Stimulated activated CD8-positive, alpha-beta memory T cell treated with anti-CD3 and anti-CD28 coated beads, Interleukin-4, amount 100 ng/mL, for 1 hour (primary cell): ENCODE data around the gene COIL.
"Not testable (repeated sequence)": the region's sequence is repeated elsewhere in the genome, so short reads cannot be mapped to it uniquely, and the experiment has no call there.

Experiments
- DNase-seq, 2 donors: peaks; one replicate each; pipeline ENCODE4 v3.0.0-alpha.2; 2020; ENCODE audit warnings: low read depth in 2 of 2, low spot score in 1 of 2

COIL gene, protein sequence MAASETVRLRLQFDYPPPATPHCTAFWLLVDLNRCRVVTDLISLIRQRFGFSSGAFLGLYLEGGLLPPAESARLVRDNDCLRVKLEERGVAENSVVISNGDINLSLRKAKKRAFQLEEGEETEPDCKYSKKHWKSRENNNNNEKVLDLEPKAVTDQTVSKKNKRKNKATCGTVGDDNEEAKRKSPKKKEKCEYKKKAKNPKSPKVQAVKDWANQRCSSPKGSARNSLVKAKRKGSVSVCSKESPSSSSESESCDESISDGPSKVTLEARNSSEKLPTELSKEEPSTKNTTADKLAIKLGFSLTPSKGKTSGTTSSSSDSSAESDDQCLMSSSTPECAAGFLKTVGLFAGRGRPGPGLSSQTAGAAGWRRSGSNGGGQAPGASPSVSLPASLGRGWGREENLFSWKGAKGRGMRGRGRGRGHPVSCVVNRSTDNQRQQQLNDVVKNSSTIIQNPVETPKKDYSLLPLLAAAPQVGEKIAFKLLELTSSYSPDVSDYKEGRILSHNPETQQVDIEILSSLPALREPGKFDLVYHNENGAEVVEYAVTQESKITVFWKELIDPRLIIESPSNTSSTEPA

DNA sequence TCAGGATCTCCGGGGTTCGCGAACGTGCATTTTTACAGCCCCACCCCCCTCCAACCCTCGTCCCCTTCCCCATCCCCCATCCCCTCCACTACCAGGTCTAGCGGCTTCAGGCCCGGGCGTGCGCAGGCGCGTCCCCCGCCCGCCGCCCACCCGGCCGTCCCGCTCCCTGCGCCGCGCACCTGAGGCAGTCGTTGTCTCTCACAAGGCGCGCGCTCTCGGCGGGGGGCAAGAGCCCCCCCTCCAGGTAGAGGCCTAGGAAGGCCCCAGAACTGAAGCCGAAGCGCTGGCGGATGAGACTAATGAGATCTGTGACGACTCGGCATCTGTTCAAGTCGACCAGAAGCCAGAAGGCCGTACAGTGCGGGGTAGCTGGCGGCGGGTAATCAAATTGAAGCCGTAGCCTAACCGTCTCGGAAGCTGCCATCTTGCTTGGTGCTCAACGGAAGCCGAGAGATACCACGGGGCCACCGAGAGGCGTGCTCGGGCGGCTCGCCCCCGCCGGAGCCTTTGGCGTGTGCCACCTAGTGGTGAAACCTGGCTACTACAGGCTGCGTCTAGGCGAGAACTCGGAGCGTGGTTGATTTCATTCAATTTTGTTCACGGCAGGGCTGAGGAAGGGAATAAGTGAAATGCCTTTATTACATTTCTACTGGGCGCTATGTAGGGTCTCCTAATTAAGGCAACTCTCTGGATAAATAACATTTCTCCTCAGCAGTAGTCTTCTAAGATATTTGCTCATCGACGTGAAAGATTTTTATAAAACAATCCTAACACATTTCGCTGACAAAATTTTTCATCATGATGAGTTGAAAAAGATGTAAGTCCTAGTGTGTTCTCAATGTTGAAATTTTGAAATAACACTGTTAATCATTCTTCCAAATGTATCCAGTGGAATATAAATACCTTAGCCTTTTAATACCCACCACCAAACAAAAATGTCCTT lies at the start of gene COIL:
TSS of gene COIL (minus strand) at position 455 of the 943 bp plus-strand sequence. CDS start at position 424, 31 bp downstream.
- peak; percentile 87 to 93 for DNase-seq

DNA sequence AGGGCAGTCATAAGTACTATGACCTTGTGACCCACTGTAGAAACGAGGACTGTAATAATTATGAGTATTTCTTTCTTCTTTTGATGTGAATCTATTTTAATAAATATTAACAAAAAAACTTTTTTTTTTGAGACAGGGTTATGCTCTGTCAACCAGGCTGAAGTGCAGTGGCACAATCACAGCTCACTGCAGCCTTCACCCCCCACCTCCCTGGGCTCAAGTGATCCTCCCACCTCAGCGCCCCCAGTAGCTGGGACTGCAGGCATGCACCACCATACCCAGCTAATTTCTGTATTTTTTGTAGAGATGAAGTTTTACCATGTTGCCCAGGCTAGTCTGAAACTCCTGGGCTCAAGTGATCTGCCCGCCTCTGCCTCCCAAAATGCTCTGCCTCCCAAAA lies 49.6 kb upstream of the COIL start:
- no peak for DNase-seq

DNA sequence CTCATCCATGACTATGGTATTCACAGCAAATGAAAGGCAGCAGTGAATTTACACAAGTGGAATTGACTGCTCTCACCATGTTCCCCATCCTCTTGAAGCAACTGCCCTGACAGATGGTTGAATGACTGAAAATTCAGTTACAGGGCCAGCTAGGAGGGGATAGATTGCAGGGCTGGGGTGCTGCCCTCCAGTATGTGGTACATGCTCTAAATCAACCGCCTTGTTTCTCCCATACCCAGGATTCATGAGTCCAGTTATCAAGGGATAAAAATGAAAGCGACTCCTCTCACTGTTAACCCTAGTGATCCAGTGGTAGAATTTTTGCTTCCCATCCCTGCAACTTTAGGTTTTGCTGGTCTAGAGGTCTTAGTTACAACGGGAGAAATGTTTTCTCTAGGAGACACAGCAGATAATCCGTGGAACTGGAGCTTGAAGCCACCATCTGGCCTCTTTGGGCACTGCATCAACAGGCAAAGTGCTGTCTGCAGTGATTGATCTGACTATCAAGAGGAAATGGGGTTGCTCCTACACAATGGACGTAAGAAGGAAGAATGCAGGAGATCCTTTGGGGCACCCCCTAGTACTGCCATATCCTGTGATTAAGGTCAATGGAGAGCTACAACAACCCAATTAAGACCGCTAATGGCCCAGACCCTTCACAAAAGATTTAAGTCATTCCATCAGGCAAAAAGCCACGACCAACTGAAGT lies 49.0 kb upstream of the COIL start:
- peak; percentile 17 to 18 for DNase-seq

DNA sequence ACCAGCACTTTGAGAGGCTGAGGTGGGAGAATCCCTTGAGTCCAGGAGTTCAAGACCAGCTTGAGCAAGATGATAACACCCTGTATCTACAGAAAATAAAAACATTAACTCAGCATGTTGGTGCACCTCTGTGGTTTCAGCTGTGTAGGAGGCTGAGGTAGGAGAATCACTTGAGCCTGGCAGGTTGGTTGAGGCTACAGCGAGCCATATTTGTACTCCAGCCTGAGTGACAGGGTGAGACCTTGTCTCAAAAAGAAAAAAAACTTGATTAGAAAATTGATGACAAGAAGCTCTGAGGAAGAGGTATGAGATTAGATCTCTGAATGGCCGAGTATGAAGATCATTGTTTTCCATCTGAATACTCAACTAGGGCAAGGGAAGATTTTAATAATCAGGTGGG lies 48.1 kb upstream of the COIL start:
- DNase-seq = no peak

DNA sequence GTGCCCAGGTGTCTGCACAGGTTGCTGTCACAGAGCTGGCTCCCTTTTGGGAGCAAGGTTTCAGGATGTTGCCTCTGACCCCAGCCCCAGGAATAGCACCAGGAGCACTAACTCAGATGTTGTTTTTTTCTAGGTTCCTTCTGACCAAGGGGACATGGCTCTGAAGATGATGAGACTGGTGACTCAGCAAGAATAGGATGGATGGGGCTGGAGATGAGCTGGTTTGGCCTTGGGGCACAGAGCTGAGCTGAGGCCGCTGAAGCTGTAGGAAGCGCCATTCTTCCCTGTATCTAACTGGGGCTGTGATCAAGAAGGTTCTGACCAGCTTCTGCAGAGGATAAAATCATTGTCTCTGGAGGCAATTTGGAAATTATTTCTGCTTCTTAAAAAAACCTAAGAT lies 45.2 kb upstream of the COIL start:
- no peak for DNase-seq

DNA sequence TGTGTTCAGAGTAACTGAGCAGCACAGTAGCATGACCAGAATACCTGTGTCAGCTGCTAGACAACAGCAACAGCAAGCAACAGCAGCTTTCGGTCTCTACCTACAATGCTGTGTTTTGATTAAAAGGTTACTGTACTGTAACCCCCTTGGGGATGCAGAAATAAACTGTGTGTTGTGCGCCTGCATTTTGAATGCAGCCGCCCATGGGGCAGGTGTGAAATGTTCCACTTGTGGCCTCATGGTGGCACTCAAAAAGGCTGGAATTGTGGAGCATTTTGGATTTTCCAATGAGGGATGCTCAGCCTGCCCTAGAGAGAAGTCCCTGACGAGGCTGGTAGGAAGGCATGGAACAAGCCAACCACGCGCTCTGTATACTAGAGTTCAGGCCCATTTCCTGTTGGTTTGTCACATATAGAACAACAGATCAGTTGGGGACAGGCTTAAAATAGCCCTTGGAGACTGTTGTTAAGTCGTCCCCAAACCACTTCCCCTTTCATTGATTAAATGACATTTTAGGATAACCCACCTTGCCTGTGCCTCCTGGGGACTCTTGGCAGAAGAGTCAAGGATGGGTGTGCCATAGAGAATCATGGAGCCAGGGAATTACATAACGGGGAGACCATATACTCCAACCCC lies 44.2 kb upstream of the COIL start:
- no peak for DNase-seq

DNA sequence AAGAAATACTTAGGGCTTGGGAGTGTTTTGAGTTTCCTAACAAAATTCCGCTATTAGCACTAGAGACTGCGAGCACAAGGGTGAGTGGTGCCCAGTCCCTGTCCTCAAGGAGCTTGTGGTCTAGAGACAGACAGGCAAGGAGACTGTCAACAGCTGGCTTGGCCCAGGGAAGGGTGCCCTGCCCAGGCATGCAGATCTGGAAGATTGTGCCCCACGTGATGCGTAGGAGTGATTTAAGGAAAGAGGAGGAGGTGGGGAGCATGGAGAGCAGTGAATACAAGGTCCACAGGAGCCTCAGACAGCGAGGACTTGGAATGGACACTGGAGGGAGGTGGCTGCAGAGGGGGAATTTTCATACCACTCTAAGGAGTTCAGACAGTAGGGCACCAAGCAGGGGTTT lies 42.1 kb upstream of the COIL start:
- no peak for DNase-seq

DNA sequence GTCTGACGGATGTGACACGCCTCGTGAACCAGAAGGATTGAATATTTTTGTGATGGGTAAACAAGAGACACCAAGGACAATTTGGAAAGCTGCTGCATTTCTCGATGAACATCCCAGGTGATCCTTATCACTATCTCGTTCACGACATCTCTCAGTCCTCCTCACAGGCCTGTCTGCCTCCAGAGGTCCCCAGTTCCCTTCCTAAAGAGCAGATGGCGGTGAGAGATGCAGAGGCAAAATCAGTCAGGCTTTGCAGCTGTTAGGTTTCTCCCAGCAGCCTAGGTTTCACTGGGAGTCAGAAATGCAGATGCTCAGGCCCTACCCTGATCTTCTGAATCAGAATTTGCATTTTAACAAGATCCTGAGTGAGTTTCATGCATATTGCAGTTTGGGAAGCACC lies 40.7 kb upstream of the COIL start:
- DNase-seq = no peak

DNA sequence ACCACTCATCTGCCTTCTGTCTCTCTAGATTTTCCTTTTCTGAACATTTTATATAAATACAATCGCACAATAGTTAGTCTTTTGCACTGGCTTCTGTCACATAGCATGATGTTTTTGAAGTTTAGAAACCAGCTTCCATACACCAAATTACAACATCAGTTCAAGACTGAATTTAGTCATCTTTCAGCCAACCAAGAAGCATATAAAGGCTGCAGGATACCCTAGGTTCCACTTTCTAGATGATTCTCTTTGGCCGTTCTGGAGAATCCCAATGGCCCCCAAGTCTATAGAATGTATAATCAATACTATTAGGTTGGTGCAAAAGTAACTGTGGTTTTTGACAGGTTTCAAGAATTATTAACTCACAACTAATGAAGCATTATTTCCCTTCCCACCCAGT lies 36.5 kb upstream of the COIL start:
- no peak for DNase-seq

DNA sequence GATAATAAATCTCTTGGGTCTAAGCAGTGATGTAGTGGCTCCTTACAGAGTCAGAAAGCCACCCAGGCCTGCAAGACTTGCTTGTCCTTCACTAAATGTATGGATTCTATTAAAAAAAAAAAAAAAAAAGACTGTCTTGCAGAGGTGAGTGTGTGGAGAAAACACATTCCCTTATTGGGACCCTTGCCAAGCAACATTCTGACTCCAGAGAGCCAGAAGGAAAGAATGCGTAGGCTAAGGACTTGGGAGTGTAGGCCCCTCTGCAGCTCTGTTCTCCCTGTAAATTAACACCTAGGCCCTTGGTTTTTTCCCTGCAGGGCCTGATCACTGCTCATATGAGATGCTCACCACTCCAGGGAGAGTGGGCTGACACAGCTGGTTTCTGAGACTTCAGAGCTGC lies 34.9 kb upstream of the COIL start:
- DNase-seq = no peak

DNA sequence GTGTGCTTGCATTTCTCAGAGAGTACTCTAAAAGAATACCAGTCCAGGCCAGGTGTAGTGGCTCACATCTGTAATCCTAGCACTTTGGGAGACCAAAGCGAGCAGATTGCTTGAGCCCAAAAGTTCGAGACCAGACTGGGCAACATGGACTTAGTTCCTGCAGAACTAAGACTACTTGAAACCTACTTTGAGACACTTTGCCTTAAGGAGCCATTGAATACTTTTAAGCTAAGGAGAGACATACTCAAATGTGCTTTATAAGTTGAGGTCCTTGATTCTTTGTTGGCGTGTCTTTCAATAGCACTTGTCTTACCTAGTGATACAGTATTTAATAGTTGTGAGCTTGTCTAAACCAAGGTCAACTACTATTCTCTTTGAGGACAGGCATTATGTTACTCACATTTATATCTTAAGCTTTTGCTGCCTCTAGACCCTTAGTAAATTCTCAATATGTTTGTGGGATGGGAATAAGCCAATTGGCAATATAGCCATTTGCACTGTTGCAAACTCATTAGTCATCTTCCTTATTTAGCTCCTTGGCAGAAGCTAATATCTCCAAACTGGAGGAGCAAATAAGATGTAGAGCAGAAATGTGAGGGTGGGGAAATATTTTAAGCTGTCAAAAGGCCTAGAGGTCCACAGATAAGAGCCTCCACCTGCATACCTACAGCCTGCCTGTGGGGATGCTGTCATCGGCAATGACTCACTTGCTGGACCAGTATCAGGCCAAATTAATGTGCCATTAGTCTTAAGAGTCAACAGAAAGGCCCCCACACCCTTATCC lies 33.4 kb upstream of the COIL start:
- no peak for DNase-seq

DNA sequence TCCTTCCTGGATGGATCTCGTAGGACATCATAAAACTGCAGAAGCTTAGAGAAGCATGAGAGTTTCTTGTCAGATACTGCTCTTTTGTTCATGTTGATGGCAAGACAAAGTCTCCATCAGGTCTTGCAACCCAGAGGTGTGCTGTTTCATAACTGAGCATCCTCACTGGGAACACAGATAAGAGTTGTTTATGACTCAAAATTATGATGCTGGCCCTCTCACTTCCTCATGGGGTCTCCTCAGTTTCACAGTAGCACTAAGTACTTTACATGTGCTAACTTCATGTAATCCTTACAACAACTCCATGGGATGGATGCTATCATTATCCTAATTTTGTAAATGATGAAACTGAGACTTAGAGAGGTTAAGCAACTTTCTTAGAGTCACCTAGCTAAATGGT lies 31.5 kb upstream of the COIL start:
- DNase-seq = no peak

DNA sequence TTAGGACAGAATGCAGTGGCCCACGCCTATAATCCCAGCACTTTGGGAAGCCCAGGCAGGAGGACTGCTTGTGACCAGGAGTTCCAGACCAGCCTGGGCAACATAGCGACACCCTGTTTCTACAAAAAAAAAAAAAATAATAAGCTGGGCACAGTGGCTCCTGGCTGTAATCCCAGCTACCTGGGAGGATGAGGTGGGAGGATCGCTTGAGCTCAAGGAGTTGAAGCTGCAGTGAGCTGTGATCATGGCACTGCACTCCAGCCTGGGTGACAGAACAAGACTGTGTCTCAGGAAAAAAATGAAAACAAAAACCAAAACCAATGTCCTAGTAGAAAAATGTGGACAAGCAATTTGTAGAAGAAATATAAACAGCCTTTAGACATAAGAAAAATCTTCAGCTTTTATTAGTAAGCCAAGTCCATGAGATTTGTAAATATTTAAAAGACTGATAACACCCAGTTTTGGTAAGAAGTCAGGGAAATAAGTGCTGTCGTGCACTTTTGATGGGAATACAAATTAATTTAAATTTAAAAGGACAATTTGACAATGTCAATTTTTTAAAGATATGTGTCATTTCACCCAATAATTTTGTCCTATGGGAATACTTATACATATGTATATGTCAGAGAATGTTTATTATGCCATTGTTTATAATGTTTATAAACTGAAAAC lies 28.2 kb upstream of the COIL start:
- DNase-seq = no peak

DNA sequence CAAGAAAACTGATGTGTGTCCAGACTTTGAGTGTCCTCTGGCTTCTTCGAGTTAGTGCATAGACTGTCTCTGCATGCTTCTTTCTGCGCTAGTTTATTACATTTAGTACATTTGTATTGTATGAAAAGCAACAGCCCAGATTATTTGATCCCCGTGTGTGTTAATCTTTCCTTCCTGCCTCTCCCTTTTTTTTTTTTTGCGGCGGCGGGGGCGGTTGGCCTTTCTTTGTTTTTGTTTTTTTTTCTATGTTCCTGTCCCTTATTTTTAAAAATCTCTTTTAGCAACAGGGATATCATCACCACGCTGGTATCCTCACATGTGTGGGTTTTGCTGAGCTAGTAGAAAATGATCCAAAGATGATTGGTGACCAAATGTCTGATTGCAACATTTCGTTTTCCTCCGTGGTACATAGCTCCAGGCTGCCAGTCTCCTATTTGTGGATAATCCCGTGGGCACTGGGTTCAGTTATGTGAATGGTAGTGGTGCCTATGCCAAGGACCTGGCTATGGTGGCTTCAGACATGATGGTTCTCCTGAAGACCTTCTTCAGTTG lies 26.5 kb upstream of the COIL start:
- DNase-seq = no peak

DNA sequence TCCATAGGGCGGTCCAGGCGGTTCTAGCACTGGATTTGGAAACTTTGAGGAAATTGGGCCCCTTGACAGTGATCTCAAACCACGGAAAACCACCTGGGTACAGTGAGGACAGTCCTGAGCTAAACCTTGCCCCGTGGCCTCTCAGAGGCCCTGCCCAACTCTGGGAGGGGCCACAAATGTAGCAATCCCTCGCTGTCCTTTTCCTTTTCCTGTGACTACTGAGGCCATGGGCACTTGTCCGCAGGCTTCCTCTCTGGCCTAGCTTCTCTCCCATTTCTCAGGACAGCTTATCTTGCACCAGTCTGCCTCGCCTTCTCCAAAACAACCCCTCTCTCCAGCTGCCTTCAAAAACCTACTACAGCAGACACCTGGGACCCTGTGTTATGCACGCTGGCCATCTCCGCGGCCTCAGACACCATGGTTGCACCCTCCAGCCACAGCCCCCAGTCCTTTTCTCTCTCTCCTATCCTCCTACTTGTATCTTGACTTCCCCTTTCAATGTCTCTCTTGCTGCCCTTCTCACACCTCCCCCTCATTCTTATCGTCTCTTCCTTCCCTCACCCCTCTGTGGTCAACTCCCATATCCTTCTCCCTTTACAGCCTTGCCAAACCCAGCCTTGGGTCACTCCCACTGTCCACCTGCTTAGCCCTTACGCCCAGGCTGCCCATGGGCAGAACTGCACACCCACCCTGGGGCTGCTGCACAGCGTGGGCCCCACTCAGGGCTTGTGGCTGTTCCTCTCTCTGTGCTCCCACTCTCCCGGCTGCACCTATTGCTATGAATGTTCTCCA lies 24.7 kb upstream of the COIL start:
- no peak for DNase-seq

DNA sequence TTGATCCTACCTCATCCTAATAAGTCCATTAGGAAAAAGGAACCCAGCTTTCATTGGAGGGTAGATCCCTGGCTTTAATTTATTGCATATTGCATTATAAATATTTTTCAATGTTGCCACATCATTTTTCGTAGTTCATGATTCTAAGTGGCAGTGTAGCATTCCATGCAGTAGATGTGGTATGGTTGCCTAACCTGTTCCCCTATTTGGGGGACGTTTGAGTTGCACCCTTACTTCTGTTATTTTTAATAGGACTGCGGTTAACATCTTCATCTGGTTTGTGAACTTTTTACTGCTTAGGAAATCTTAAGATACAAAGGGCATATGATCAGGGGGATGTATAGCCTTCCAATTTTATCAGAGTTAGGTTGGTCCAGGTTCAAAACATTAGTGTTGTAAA lies 22.5 kb upstream of the COIL start:
- DNase-seq = no peak

DNA sequence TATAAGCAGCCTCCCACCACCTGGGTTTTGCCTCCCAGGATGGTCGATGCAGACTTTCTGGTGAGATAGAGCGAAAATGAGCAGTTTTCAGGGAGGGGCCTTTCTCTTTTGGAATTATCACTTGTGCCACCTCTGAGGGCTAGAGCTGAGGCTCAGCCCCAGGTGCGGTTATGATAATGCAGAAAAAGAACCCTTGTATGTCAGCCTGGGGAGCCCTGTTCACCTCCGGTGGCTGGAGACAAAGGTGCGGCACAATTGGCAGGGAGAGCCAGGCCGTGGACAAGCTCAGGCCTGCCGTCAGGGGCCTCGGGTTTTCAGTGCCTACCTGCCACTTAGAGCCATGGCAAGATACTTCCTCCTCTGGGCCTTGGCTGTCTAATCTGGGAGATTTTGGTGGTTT lies 21.5 kb upstream of the COIL start:
- no peak for DNase-seq

DNA sequence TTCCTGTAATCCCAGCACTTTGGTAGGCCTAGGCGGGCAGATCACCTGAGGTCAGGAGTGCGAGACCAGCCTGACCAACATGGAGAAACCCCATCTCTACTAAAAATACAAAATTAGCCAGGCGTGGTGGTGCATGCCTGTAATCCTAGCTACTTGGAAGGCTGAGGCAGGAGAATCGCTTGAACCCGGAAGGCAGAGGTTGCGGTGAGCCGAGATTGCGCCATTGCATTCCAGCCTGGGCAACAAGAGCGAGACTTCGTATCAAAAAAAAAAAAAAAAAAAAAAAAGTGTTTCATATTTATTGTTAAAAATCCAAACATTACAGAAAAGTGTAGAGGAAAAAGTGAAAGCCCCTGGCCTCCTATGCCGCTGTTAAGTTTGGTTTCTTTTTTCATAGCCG lies 19.7 kb upstream of the COIL start:
- DNase-seq = not testable (repeated sequence)
